EH (cell line): ENCODE results near the gene THAP6.
"Not testable (repeated sequence)": the region's sequence is repeated elsewhere in the genome, so short reads cannot be mapped to it uniquely, and the experiment has no call there.

Source experiments
- DNase-seq: peaks from one replicate; pipeline ENCODE4 v3.0.0-alpha.2; 2015; ENCODE audit warnings: low read depth

THAP6 gene, protein sequence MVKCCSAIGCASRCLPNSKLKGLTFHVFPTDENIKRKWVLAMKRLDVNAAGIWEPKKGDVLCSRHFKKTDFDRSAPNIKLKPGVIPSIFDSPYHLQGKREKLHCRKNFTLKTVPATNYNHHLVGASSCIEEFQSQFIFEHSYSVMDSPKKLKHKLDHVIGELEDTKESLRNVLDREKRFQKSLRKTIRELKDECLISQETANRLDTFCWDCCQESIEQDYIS

GRCh38 chr4:75514131-75514948 lies at the start of gene THAP6, which contains the start of gene RCHY1:
Gene THAP6 (plus strand): TSS chr4:75514473. CDS start chr4:75515453, 980 bp downstream.
Gene RCHY1 (minus strand): TSS chr4:75514403. CDS start chr4:75514286, 117 bp downstream.
- peak; percentile 97 for DNase-seq

DNA sequence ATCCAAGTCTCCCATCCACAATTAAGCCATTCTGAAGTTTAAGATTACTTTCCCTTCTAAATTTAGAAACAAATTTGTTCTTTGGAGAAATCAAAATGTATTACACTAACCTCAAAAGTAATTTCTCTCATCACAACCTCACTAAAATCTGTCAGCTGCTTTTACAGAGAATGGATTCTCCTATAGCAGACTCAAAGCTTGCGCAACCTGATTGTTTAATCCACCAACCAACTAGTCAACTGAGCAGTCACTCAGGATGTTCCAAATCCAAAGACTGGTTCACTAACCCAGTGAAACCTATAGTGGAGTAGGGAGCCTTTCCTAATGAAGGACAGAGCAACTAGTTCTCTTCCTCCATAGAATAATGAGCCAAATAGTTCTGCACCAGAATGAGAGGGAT lies 44.4 kb upstream of the THAP6 start:
- no peak for DNase-seq

DNA sequence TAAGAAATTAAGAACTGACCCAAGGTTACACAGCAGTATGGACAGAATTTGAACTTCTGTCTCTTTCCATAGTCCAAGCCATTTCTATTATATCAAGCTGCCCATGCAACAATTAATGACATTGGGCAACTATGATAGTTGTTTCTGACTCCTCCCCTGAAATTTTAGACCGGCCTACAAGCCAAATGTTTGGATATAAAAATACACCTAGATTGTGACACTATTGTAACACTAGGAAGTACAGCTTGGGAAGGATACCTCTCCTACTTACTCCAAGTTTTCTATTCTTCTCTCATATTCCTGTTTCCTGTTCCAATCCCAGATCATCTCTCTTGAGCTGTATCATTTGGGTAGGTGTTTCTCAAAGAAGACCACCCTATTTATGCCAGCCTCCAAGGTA lies 43.5 kb upstream of the THAP6 start:
- no peak for DNase-seq

DNA sequence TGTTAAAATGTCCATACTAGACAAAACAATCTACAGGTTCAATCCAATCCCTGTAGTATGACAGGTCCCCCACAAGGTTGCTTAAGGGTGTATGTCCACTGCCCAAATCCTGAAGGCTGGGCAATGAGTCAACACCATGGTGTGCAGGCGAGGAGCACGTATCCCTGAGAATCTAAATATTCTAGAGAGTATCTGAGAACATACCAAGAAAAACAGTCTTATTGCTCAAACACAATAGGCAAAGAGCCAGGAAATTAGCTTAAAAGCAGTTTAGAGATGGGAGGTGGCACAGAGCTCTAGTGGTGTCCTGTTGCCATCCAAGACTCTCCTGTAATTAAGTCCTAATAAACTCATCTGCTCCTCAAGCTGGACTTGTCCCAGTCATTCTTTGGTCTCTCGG lies 37.1 kb upstream of the THAP6 start:
- DNase-seq = no peak

- DNase-seq = no peak
These were observed 30.1 kb upstream of the THAP6 start for GRCh38 chr4:75484190-75484589.

DNA sequence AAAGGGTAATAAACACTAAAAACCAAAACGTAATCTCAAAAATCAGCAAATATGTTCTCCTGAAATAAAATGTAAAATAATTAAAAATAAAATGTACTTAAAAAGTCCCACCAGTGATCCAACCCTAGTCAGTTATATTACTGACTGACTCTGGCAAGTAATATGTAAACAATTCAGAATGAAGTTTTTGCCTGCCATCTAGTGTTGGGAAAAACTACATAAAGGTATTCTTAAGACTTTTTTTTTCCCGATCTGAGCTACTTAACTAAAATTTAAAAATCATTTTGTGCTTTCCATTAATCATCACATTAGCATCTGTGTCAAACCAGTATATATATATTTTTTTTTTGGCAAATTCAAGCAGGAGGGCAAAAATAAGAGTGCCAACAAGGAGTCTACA lies 24.1 kb upstream of the THAP6 start:
- peak; percentile 45 for DNase-seq

DNA sequence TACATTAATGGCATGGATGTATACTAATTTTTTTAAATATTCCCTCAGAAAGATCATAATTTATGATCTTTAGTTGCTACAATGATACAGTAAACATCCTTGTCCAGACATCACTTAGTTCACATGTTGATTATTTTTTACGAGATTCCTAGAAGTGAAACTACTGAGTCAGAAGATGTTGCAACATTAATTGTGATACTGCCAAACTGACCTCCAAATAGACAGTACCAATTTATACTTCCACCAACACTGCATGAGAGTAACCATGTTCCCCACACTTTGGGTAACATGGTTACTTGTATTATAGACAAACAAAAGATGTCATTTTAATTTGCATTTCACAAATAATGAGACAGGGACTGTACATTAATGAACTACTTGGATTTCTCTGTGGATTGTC lies 19.7 kb upstream of the THAP6 start:
- DNase-seq = peak; percentile 79

GRCh38 chr4:75495476-75495875 lies 18.8 kb upstream of the THAP6 start:
- no peak for DNase-seq

- DNase-seq = no peak
These were observed 17.9 kb upstream of the THAP6 start for GRCh38 chr4:75496406-75496805.

DNA sequence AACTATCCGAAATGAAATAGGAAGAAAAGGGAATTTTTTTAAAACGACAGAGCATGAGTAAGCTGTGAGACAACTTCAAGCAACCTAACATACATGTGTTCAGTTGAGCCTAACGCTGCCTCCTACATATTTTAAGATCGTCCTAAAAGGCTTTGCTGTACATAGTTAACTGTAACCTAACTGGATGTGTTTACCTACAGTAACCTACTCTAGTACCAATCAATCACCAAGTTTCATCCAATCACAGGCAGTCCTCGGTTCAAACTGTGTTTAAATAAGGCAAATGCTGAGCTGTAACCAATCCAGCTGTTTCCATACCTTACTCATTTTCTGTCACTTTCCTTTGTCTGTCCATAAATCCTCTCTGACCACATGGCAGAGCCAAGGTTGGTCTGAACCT lies 17.1 kb upstream of the THAP6 start:
- DNase-seq = peak; percentile 15

DNA sequence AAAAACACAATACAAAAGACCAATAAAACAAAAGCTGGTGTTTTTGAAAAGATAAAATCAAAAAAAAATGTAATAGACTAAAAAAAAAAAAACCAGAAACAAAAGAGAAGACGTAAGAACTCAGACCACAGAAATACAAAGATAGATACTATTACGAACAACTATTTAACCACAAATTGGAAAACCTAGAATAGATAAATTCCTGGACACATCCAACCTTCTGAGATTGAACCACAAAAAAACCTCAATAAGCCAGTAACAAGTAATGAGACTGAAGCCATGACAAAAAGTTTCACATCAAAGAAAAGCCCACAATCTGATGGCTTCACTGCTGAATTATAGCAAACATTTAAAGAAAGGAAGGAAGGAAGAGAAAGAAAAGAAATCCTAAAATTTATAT lies 16.2 kb upstream of the THAP6 start:
- no peak for DNase-seq

DNA sequence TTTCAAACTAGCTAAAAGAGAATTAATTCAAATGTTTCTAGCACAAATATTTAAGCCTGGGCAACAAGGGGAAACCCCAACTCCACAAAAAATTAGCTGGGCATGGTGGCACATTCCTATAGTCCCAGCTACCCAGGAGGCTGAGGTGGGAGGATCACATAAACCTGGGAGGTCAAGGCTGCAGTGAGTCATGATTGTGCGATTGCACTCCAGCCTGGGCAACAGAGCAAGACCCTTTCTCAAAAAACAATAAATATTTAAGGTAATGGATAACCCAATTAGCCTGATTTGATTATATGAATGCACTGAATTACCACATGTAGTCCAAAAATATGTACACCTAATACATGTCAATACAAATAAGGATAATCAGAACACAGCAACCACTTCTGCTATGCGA lies 14.4 kb upstream of the THAP6 start:
- DNase-seq = no peak

DNA sequence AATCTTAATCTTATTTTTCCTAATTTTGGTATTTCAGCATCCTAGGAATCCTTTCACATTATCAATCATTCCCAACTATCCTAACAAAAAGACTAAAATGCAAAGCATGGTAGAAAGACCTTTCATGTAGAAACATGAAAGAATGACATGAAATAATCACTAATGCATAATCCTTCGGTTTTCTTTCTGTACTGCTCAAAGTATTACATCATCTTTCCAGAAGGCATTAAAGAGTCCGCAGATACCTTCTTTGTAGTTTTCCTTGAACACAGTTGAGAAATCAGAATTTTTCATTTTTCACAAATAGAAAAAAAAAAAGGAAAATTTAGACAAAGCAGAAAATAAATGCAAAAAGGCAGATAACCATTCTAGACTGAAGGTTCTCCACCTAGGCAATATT lies 11.6 kb upstream of the THAP6 start:
- no peak for DNase-seq

GRCh38 chr4:75505630-75506029 lies 8.6 kb upstream of the THAP6 start:
- DNase-seq = no peak

GRCh38 chr4:75509592-75509991 lies 4.7 kb upstream of the THAP6 start:
- DNase-seq = not testable (repeated sequence)

DNA sequence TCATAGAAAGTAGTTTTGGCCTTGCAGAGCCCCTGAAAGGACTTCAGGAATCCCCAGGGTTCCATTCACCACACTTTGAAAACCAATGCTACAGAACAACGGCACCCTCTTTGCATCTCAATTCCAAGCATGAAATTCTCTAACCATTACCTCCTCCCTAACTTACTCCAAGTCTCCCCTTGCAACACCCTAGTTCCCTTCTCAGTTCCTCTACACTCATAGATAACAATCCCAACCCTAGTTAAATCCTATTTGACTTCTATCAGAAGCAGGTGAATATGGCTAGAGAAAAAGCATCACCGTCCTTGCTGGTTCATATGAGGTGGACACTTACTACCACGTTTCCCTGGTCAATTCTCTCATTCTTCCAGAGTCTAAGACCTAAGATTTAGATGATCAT lies 2.4 kb upstream of the THAP6 start:
- no peak for DNase-seq

DNA sequence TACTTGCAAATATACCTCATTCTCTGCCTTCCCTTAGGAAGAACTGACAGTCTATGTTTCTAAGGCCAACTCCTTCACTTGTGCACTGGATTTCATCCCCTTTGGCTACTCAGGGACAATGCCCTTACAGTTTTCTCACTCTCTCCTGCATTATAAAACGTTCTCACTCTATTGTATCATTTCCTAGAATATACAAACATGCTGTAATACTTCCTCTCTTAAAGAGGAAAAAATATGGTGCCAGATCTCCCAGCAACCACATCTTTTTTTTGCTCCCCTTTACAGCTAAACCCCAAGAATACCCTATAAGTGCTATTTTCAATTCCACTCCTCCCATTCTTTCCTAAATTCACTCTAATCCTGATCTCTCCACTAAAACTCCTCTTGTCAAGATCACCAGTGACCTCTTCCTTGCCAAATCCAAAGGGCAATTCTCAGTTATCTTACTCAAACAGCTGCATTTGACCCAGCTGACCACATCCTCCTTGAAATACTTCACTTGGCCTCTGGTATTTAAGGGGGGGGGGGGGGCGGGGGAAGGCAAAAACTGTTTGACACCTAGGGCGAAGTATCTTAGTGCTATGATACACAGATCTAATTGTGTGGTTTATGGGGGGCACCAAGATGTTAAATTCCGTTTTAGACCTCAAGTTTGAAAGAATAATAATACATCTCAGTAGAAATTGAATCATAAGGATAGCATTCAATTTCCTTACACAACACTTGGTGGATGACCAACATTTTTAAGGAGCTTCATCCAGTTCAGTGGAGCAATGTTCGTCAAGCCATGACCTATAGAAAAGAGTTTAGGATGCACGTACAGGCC lies 1.7 kb upstream of the THAP6 start:
- peak; percentile 63 for DNase-seq

DNA sequence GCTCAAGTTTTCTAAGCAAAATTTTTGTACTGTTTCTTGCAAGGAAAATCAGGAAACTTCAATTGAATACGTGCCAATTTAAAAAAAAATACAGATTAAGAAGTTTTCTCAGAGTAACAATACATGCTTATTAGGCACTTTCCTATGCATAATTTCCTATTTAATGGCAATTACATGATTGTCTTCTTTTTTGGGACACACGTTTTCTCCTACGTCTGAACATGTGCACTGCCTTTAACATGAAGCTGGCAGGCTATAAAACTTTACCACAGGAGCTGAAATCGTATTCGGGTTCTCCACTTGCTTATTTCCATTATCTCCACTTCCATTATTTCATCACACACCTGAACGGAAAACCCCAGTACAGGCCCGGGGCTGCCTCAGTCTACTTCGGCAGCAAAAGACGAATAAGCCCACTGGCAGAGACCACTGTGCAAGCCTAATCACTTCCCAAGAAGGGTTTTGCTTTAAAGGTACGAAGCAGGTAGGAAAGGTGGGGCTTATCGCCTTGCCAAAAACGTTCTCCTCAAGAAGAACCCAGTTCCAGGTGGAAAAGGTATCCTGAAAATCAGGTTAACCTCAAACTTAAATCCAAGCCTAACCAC lies 645 bp upstream of the THAP6 start:
- DNase-seq = peak; percentile 18

- no peak for DNase-seq
These were observed 808 bp downstream of the THAP6 start for GRCh38 chr4:75514949-75515612.

DNA sequence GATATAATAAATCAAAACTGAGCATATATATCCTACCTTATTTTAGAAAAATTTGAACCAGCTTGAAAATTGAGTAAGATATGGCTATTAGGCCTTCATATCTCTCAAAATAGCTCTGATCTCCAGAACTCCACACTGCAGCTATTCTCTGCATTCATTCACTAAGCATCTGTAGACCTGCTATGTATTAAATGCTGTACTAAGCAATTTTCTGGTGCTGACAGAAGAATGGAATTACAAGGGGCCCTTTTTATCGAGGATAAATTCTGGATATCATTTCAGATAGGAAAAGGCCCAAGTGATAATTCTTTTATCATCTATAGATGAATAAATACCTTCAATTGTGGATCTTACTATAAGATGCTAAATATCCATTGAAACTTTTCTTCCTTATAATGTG lies 1.9 kb downstream of the THAP6 start:
- no peak for DNase-seq

GRCh38 chr4:75519452-75519851 lies 5.2 kb downstream of the THAP6 start:
- DNase-seq = not testable (repeated sequence)

DNA sequence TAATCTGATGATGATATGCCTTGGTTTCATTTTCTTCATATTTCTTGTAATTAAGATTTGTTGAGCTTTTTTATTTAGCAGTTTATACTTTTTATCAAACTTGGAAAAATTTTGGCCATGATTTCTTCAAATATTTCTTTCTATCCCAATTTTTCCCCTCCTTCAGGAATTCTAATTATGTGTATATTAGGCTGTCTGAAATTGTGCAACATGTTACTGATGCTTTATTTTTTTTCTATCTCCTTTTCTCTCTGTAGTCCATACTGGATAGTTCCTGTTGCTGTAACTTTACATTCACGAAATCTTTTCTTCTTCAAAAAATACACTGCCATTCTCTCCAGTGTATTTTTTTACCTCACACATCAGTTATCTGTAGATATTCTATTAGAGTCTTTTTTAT lies 10.8 kb downstream of the THAP6 start:
- no peak for DNase-seq
